Adrenal gland (tissue), 5 donors: ENCODE data around the gene KAT6B.

Experiments
- CTCF ChIP-seq, 6 experiments: fragments of 450-650 bp in 4 of 6; fragments of 200-600 bp in 2 of 6; sonication (generic) in 1 of 6; IDR thresholded peaks; 1 replicate in 5 of 6; 2 replicates in 1 of 6; pipeline versions ENCODE4 v1.5.1 to v1.8.0; 2016 to 2021; ENCODE audit warnings: antibody characterized with exemption in 6 of 6, mild to moderate bottlenecking in 2 of 6, moderate library complexity in 1 of 6
- POLR2A ChIP-seq, 2 donors: fragments of 450-650 bp; IDR thresholded peaks; one replicate each; pipeline ENCODE4 v1.6.1; 2017; ENCODE audit warnings: antibody characterized with exemption in 2 of 2, mild to moderate bottlenecking in 2 of 2, moderate library complexity in 1 of 2
- donor health status: DM: no; HTN: no; CAD: no.

DNA sequence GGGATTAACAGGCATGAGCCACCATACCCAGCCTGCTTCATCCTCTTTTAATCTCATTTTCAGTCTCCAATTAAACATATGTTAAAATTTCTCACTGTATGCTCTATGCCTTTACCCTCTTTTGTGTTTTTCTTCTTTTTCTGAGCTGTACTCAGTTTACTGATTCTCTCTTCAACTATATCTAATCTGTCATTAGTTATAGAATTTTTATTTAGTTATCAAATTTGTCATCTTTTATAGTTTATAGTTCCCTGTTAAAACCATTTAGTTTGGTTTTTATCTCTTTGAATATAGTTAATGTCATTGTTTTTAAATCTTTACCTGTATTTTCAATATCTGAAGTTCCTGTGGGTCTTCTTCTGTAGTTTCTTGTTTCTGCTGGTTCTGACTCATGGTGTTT lies 93.3 kb downstream of the KAT6B start:
- TF ChIP-seq CTCF (IDR thresholded peaks at IDR 0.05) (no peak), POLR2A (IDR thresholded peaks at IDR 0.05) (no peak)
